ENCODE measurements around the gene ROR1.

The ROR1 gene

GRCh38 chr1:64111787-64112186 lies 338.0 kb downstream of the ROR1 start:
- H3K4me3 ChIP-seq (ENCODE audit: low read depth, low read length), result no peak overlapping the region
- ChIA-PET CTCF (interaction anchor here (1.0 to 2.3 kb wide), 2 partner anchors 10 to 26 kb away, joined by 3 to 5 read pairs; no protein-coding TSS in a partner anchor), POLR2A (no interaction called here)
- TF ChIP-seq, protein P1, sequence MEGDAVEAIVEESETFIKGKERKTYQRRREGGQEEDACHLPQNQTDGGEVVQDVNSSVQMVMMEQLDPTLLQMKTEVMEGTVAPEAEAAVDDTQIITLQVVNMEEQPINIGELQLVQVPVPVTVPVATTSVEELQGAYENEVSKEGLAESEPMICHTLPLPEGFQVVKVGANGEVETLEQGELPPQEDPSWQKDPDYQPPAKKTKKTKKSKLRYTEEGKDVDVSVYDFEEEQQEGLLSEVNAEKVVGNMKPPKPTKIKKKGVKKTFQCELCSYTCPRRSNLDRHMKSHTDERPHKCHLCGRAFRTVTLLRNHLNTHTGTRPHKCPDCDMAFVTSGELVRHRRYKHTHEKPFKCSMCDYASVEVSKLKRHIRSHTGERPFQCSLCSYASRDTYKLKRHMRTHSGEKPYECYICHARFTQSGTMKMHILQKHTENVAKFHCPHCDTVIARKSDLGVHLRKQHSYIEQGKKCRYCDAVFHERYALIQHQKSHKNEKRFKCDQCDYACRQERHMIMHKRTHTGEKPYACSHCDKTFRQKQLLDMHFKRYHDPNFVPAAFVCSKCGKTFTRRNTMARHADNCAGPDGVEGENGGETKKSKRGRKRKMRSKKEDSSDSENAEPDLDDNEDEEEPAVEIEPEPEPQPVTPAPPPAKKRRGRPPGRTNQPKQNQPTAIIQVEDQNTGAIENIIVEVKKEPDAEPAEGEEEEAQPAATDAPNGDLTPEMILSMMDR (IDR thresholded peaks at IDR 0.05; ENCODE audit: insufficient read depth, low read length, missing control alignments), result no peak
- no peak for DNase-seq (ENCODE audit: low read depth, low spot score)

DNA sequence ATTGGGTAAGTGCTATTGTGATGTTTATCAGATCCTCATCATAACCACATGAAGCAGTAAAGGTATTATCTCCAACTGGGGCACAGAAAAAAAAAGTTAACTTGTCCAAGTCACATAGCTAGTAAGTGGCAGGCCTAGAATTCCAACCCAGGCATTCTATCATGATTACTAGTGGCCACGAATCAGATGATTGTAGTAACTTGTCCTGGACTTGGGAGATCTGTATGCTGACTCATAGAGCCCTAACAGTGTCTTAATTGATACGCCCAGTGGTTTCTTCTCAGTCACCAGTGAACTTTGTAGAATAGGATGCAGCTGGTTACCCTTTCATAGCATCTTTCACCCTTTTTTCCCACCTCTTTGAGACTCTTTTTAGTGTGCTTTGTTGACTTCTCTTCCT lies 338.5 kb downstream of the ROR1 start:
- CTCF ChIA-PET, result interaction anchor here (1.0 to 2.3 kb wide), 2 partner anchors 11 to 25 kb away, joined by 3 to 5 read pairs; no protein-coding TSS in a partner anchor
- TF ChIP-seq, protein P1 (IDR thresholded peaks at IDR 0.05; ENCODE audit: insufficient read depth, low read length, missing control alignments), result no peak
- no peak overlapping the region for H3K4me3 ChIP-seq (ENCODE audit: low read depth, low read length)
- DNase-seq (ENCODE audit: low read depth, low spot score), result no peak
- POLR2A ChIA-PET, result no interaction called here

- TF ChIP-seq, protein P1 (IDR thresholded peaks at IDR 0.05; ENCODE audit: insufficient read depth, low read length, missing control alignments), result no peak
- no peak for DNase-seq (ENCODE audit: low read depth, low spot score)
- ChIA-PET POLR2A (no interaction called here), CTCF (interaction anchor here (2.3 kb wide), 1 partner anchor 24 kb away, joined by 5 read pairs; no protein-coding TSS in a partner anchor)
- H3K4me3 ChIP-seq (ENCODE audit: low read depth, low read length), result no peak overlapping the region
These were observed 340.3 kb downstream of the ROR1 start for GRCh38 chr1:64114012-64114525.

GRCh38 chr1:64116537-64116936 lies 342.7 kb downstream of the ROR1 start:
- POLR2A ChIA-PET, result no interaction called here

DNA sequence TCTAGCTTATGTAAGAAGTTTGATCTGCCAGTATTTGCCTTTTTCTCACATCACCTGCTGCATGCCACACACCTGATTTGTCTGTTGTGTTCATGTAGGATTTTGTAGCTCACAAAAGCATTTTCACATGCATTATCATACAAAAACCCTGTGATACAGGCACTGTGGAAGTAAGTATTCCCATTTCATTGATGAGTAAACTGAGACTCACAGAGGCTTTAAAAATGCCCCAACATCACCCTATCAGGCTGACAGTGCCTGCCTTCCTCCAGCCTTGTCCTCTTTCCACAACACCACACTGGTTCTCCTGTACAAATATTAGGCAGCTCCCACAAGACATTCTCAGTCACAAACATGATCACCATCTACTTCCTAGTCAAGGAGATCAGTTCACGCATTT lies 343.7 kb downstream of the ROR1 start:
- ChIA-PET POLR2A (no interaction called here), CTCF (interaction anchor here (2.8 kb wide), 1 partner anchor 20 kb away, joined by 10 read pairs; no protein-coding TSS in a partner anchor)
- TF ChIP-seq, protein P1 (IDR thresholded peaks at IDR 0.05; ENCODE audit: insufficient read depth, low read length, missing control alignments), result no peak
- DNase-seq (ENCODE audit: low read depth, low spot score), result no peak
- H3K4me3 ChIP-seq (ENCODE audit: low read depth, low read length), result no peak overlapping the region

More at GRCh38 chr1:64116537-64116936, 342.7 kb downstream of the ROR1 start:
- DNase-seq (ENCODE audit: low read depth, low spot score), result no peak
- no peak overlapping the region for H3K4me3 ChIP-seq (ENCODE audit: low read depth, low read length)
- CTCF ChIA-PET, result interaction anchor here (2.8 kb wide), 1 partner anchor 21 kb away, joined by 10 read pairs; no protein-coding TSS in a partner anchor
- TF ChIP-seq, protein P1 (IDR thresholded peaks at IDR 0.05; ENCODE audit: insufficient read depth, low read length, missing control alignments), result no peak

- no peak for DNase-seq (ENCODE audit: low read depth, low spot score)
- TF ChIP-seq, protein P1 (IDR thresholded peaks at IDR 0.05; ENCODE audit: insufficient read depth, low read length, missing control alignments), result no peak
- ChIA-PET CTCF (interaction anchor here (1.0 to 2.1 kb wide), 5 partner anchors 12 to 202 kb away, joined by 3 to 14 read pairs (median 3); no protein-coding TSS in a partner anchor), POLR2A (no interaction called here)
- no peak overlapping the region for H3K4me3 ChIP-seq (ENCODE audit: low read depth, low read length)
These were observed 348.1 kb downstream of the ROR1 start for GRCh38 chr1:64121766-64122385.

All from AG04449 (cell line).